ENCODE results near the gene TMEM218. TPM values are rescaled to one million over a fixed set of nuclear protein-coding genes. Genes with fewer than 3 reads are reported as not detected.
A peak's percentile ranks its signal among the peaks of the same experiment; 100 is the strongest.

TMEM218 gene
- total RNA-seq, 1 donor, result 27.2 TPM

GRCh38 chr11:125073616-125074483 lies 37.6 kb downstream of the TMEM218 start:
- no peak for DNase-seq (ENCODE audit: low read depth)
- no peak overlapping the region for H3K4me3 ChIP-seq (ENCODE audit: low read depth, low read length)
- no peak for TF ChIP-seq CTCF (IDR thresholded peaks at IDR 0.05; ENCODE audit: insufficient read depth, low read depth, low read length)

DNA sequence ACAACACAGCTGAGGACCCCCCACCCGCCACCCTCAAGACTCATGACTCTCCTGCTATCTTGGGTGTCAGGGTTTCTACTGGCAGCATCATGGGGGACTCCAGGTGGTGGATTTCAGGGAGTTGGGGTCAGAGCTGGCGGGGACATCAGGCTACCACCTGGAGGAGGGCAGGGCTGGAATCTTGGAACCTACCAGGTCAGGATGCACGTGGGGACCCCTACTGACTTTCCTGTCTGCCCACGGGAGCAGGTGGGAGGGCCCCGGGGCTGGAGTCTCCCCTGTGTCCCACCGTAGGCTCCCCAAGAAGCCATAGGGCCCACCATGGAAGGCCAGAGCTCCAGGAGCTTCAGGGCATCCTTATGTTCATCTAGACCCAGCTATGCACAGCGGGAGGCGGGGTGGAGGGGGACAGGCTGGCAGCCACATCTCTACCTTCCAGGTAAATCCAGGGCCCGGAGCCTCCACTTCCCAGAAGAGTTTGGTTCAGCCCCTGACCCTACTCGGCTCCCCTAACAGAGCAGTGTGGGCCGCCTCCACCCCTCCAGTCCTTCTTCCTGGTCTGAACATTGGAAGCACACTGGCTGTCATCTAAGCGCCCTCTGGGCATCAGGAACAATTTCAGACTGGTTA lies 38.4 kb downstream of the TMEM218 start:
- no peak for DNase-seq (ENCODE audit: low read depth)
- no peak overlapping the region for H3K4me3 ChIP-seq (ENCODE audit: low read depth, low read length)
- TF ChIP-seq CTCF (IDR thresholded peaks at IDR 0.05; ENCODE audit: insufficient read depth, low read depth, low read length), result no peak

- no peak for TF ChIP-seq CTCF (IDR thresholded peaks at IDR 0.05; ENCODE audit: insufficient read depth, low read depth, low read length)
- no peak overlapping the region for H3K4me3 ChIP-seq (ENCODE audit: low read depth, low read length)
- DNase-seq (ENCODE audit: low read depth), result no peak
Measured at GRCh38 chr11:125072218-125072960, 39.0 kb downstream of the TMEM218 start.

DNA sequence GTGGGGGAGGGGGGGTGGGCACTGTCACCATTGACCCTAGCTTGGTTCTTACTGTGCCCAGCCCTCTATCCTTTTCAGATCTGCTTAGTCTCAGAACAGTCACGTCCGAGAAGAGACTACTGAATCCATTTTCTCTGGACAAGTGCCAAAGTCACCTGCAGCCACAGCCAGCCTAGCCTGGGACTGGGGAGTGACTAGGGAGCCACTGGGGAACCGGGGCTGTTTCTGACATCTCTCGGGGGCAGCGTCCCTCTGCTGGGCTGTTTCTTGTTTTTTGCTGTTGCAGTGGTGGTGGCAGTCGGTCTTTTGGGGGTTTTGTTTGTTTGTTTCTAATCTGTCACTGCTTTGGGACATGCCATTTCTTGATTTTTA lies 39.6 kb downstream of the TMEM218 start:
- DNase-seq (ENCODE audit: low read depth), result no peak
- TF ChIP-seq CTCF (IDR thresholded peaks at IDR 0.05; ENCODE audit: insufficient read depth, low read depth, low read length), result no peak
- H3K4me3 ChIP-seq (ENCODE audit: low read depth, low read length), result no peak overlapping the region

DNA sequence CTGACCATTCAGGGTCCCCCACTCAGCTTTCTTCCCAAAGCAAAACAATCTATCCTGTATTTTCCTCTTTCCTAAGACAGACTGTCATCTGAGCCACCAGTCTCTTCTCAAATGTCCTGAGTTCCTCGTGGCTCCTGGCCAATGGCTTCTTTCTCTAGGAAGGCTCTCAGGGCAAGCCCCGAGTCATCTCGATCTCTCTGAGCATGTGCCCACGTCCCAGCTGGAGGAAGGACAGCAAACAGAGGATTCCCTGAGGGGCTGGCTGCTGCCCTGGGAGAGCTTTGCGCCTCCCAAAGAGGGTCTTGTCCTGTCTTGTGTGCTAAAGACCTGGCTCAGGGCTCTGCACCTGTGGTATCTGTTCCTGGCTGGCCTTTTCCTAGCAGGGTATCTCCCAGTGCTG lies 40.0 kb downstream of the TMEM218 start:
- DNase-seq (ENCODE audit: low read depth), result no peak
- no peak for TF ChIP-seq CTCF (IDR thresholded peaks at IDR 0.05; ENCODE audit: insufficient read depth, low read depth, low read length)
- H3K4me3 ChIP-seq (ENCODE audit: low read depth, low read length), result no peak overlapping the region

GRCh38 chr11:125070699-125071254 lies 40.6 kb downstream of the TMEM218 start:
- H3K4me3 ChIP-seq (ENCODE audit: low read depth, low read length), result no peak overlapping the region
- TF ChIP-seq CTCF (IDR thresholded peaks at IDR 0.05; ENCODE audit: insufficient read depth, low read depth, low read length), result no peak
- peak; percentile 80 for DNase-seq (ENCODE audit: low read depth)

Data from fibroblast of villous mesenchyme (primary cell).